C4-2B (cell line): ENCODE measurements around the gene ASIC2.

Experiments
- CTCF ChIP-seq: fragments of 450-650 bp; conservative IDR thresholded peaks from 2 replicates; pipeline ENCODE4 v1.5.1; 2017; ENCODE audit warnings: mild to moderate bottlenecking
- ZFX ChIP-seq: fragments of 450-650 bp; IDR thresholded peaks from 2 replicates; pipeline ENCODE4 v1.6.1; 2017

GRCh38 chr17:33285413-33285812, 7.7 kb downstream of the ASIC2 start:
- no peak for TF ChIP-seq CTCF
- TF ChIP-seq ZFX = no peak
